Activated CD4-positive, alpha-beta memory T cell treated with anti-CD3 and anti-CD28 coated beads for 36 hours (primary cell): ENCODE data around the gene SNAI3. TPM values are rescaled to one million over a fixed set of nuclear protein-coding genes. Genes with fewer than 3 reads are reported as not detected.

Experiments
- CTCF ChIA-PET: fragments of 350-600 bp; sonication (Branson Sonifier 250); formaldehyde crosslinking; loops from one replicate; lab custom pipeline; 2021; ENCODE audit warnings: antibody characterized with exemption, inconsistent platforms; lab: Charles Lee
- POLR2A ChIA-PET: fragments of 350-600 bp; sonication (Branson Sonifier 250); formaldehyde crosslinking; loops from one replicate; lab custom pipeline; 2021; ENCODE audit warnings: antibody characterized with exemption; lab: Charles Lee
- DNase-seq: peaks from one replicate; pipeline ENCODE4 v3.0.0-alpha.2; 2020
- H3K27ac Mint-ChIP-seq: one replicate; pipeline ENCODE4 v1.8.0; 2021; ENCODE audit warnings: mixed read lengths
- H3K27me3 Mint-ChIP-seq: one replicate; pipeline ENCODE4 v1.8.0; 2021; ENCODE audit warnings: mixed read lengths
- H3K36me3 Mint-ChIP-seq: one replicate; pipeline ENCODE4 v1.8.0; 2021; ENCODE audit warnings: mixed read lengths
- H3K4me1 Mint-ChIP-seq: one replicate; pipeline ENCODE4 v1.8.0; 2021; ENCODE audit warnings: low read depth, mixed read lengths
- H3K4me3 Mint-ChIP-seq: one replicate; pipeline ENCODE4 v1.8.0; 2021; ENCODE audit warnings: mild to moderate bottlenecking, mixed read lengths
- H3K9me3 Mint-ChIP-seq: one replicate; pipeline ENCODE4 v1.8.0; 2021; ENCODE audit warnings: mixed read lengths
- intact Hi-C: fragments of 100-400 bp; cut with micrococcal nuclease; formaldehyde crosslinking; loops from one replicate; pipeline ENCODE4 v1.15.1; 2023
- total RNA-seq, 2 experiments: library from RNA; stranded (reverse); gene quantifications; one replicate each; pipeline ENCODE4 v1.2.3, GENCODE V29; 2021

The SNAI3 gene
- total RNA-seq, 2 experiments from 2014 or later = 5.5 to 5.8 TPM

GRCh38 chr16:88727871-88728270 lies 41.6 kb upstream of the SNAI3 start:
- H3K4me3 Mint-ChIP-seq = no peak overlapping the region
- ChIA-PET POLR2A (no interaction called here), CTCF (interaction anchor here (0.7 kb wide), 1 partner anchor 23 kb away, joined by 3 read pairs; no protein-coding TSS in a partner anchor)
- no peak for DNase-seq
- no peak overlapping the region for H3K27ac Mint-ChIP-seq
- H3K4me1 Mint-ChIP-seq = no peaks in the 10 kb centered on the region
- H3K36me3 Mint-ChIP-seq = peaks cover 21% of the 10 kb centered on the region
- no peaks in the 10 kb centered on the region for H3K9me3 Mint-ChIP-seq
- no peaks in the 10 kb centered on the region for H3K27me3 Mint-ChIP-seq
- intact Hi-C loops = no loop called here

DNA sequence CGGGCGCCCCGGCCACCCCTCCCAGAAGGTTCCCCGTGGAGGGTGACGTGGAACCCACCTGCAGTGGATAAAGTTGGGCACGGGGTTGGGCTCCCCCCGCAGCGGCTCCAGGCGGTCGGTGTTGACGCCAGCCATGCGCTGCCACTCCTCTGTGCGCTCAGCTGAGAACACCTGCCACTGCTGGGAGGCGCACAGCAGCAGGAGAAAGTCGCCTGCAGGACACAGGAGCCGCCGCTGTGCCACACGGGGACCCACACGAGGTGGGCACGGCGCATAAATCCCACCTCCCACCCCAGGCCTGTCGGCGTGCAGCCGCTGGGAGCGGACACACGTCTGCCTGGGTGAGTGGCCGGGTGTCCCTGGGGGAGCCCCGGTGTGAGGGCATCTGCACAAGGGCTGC lies 40.7 kb upstream of the SNAI3 start:
- no peak for DNase-seq
- Mint-ChIP-seq H3K27me3 (no peaks in the 10 kb centered on the region), H3K9me3 (no peaks in the 10 kb centered on the region), H3K4me3 (no peak overlapping the region), H3K36me3 (peaks cover 24% of the 10 kb centered on the region), H3K27ac (no peak overlapping the region), H3K4me1 (no peaks in the 10 kb centered on the region)
- CTCF ChIA-PET = no interaction called here
- intact Hi-C loops = no loop called here
- POLR2A ChIA-PET = no interaction called here

- no peak for DNase-seq
- POLR2A ChIA-PET = no interaction called here
Observed at GRCh38 chr16:88726408-88726749, 40.1 kb upstream of the SNAI3 start.

DNA sequence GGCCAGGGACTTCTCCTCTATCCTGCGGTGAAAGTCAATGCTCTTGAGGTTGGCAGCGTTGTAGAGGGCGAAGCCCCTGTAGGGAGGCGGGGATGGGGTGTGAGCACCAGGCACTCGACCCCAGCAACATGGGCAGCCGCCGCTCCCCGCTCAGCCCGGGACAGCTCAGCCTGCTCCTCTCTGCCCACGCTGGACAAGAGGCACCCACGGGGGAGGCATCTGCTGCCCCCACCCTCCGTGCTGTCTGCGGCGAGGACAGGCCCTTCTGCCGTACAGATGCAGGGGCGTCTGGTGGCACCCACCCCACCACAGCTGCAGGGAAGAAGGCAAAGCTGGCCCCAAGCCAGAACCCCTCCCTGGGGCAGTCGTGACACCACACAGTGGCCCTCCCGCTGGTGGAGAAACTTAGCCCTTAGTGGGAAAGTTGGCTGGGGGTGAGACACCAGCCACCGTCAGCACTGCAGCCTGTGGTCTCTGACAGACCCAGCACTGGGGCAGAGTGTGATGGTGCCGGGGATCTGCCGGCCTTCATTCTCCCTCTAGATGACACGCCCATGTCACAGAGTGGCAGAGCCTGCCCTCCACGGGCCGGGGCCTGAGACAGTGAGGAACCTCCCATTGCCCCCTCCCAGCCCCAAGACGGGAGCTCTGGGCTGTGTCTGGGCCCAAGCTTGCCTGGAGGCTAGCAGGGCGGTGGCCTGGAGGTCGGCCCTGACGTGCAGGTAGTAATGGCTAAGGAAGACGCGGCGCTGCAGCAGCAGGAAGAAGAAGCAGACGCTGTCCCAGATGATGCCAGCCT lies 39.5 kb upstream of the SNAI3 start:
- no peaks in the 10 kb centered on the region for H3K27me3 Mint-ChIP-seq
- H3K27ac Mint-ChIP-seq = no peak overlapping the region
- no peak for DNase-seq
- H3K9me3 Mint-ChIP-seq = no peaks in the 10 kb centered on the region
- no peaks in the 10 kb centered on the region for H3K4me1 Mint-ChIP-seq
- no peak overlapping the region for H3K4me3 Mint-ChIP-seq
- peaks cover 18% of the 10 kb centered on the region for H3K36me3 Mint-ChIP-seq
- intact Hi-C loops = no loop called here
- CTCF ChIA-PET = interaction anchor here (1.1 kb wide), 1 partner anchor 12 kb away, joined by 6 read pairs; no protein-coding TSS in a partner anchor
- POLR2A ChIA-PET = no interaction called here

More at GRCh38 chr16:88726408-88726749, 40.1 kb upstream of the SNAI3 start:
- intact Hi-C loops = no loop called here
- Mint-ChIP-seq H3K9me3 (no peaks in the 10 kb centered on the region), H3K4me1 (no peaks in the 10 kb centered on the region), H3K4me3 (no peak overlapping the region), H3K27ac (no peak overlapping the region), H3K27me3 (no peaks in the 10 kb centered on the region), H3K36me3 (peaks cover 22% of the 10 kb centered on the region)
- CTCF ChIA-PET = interaction anchor here (1.1 kb wide), 1 partner anchor 11 kb away, joined by 6 read pairs; no protein-coding TSS in a partner anchor

- CTCF ChIA-PET = interaction anchor here (1.1 kb wide), 1 partner anchor 12 kb away, joined by 6 read pairs; no protein-coding TSS in a partner anchor
- Mint-ChIP-seq H3K9me3 (no peaks in the 10 kb centered on the region), H3K27ac (no peak overlapping the region), H3K36me3 (peaks cover 23% of the 10 kb centered on the region), H3K4me1 (no peaks in the 10 kb centered on the region), H3K27me3 (no peaks in the 10 kb centered on the region), H3K4me3 (no peak overlapping the region)
- POLR2A ChIA-PET = no interaction called here
- intact Hi-C loops = no loop called here
- no peak for DNase-seq
Observed at GRCh38 chr16:88724855-88725555, 38.7 kb upstream of the SNAI3 start.

DNA sequence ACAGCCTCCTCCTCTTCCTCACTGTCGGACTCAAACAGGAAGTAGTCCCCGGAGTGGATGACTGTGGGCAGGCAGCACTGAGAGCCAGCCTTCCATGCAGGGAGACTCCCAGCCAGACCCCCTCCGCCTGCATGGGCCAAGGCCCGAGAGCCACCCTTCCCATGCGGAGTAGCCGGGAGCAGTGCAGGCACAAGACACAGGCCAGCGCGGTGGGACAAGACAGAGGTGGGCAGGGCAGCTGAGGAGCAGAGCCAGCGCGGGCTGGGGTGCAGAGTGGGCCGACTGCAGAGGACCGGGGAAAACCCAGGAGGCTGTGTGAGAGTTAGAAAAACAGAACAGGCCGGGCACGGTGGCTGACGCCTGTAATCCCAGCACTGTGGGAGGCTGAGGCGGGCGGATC lies 37.6 kb upstream of the SNAI3 start:
- H3K4me1 Mint-ChIP-seq = no peaks in the 10 kb centered on the region
- no peaks in the 10 kb centered on the region for H3K27me3 Mint-ChIP-seq
- POLR2A ChIA-PET = no interaction called here
- DNase-seq = no peak
- H3K9me3 Mint-ChIP-seq = no peaks in the 10 kb centered on the region
- H3K4me3 Mint-ChIP-seq = no peak overlapping the region
- no peak overlapping the region for H3K27ac Mint-ChIP-seq
- peaks cover 26% of the 10 kb centered on the region for H3K36me3 Mint-ChIP-seq
- CTCF ChIA-PET = no interaction called here
- intact Hi-C loops = no loop called here

- DNase-seq = no peak
- Mint-ChIP-seq H3K4me1 (no peaks in the 10 kb centered on the region), H3K9me3 (no peaks in the 10 kb centered on the region), H3K27me3 (no peaks in the 10 kb centered on the region), H3K36me3 (peaks cover 26% of the 10 kb centered on the region), H3K4me3 (no peak overlapping the region), H3K27ac (no peak overlapping the region)
- ChIA-PET POLR2A (no interaction called here), CTCF (no interaction called here)
- intact Hi-C loops = no loop called here
Observed at GRCh38 chr16:88723507-88723887, 37.2 kb upstream of the SNAI3 start.

GRCh38 chr16:88722784-88723506 lies 36.6 kb upstream of the SNAI3 start:
- DNase-seq = no peak
- H3K4me3 Mint-ChIP-seq = no peak overlapping the region
- ChIA-PET CTCF (interaction anchor here (1.5 kb wide), 2 partner anchors 14 to 18 kb away, joined by 3 to 5 read pairs; no protein-coding TSS in a partner anchor), POLR2A (no interaction called here)
- H3K27me3 Mint-ChIP-seq = no peaks in the 10 kb centered on the region
- H3K4me1 Mint-ChIP-seq = no peaks in the 10 kb centered on the region
- no peaks in the 10 kb centered on the region for H3K9me3 Mint-ChIP-seq
- no peak overlapping the region for H3K27ac Mint-ChIP-seq
- peaks cover 31% of the 10 kb centered on the region for H3K36me3 Mint-ChIP-seq
- intact Hi-C loops = no loop called here

- no peak for DNase-seq
- Mint-ChIP-seq H3K4me1 (no peaks in the 10 kb centered on the region), H3K4me3 (no peak overlapping the region), H3K36me3 (peaks cover 32% of the 10 kb centered on the region), H3K9me3 (no peaks in the 10 kb centered on the region), H3K27me3 (no peaks in the 10 kb centered on the region), H3K27ac (no peak overlapping the region)
- intact Hi-C loops = no loop called here
- CTCF ChIA-PET = interaction anchor here (1.5 kb wide), 2 partner anchors 15 to 17 kb away, joined by 3 to 5 read pairs; no protein-coding TSS in a partner anchor
- POLR2A ChIA-PET = no interaction called here
Observed at GRCh38 chr16:88721815-88722755, 35.8 kb upstream of the SNAI3 start.

DNA sequence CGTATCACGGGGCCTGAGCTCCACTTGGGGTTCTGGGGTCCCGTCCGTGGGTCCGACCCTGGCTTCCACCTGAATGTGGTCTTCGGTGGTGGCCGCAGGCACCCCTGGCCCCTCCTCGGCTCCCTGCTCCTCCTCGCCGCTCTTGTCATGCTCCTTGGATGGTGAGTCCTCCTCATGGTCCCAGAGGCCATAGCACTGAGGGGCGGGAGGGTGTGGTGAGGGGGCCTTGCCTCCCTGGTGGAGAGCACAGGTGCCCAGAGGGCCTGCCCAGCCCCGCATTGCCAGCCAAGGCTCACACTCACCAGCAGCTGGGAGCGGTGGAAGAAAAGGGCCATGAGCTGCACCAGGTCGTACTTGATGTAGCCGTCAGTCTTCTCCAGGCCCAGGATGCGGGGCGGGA lies 34.9 kb upstream of the SNAI3 start:
- no peaks in the 10 kb centered on the region for H3K9me3 Mint-ChIP-seq
- POLR2A ChIA-PET = no interaction called here
- CTCF ChIA-PET = interaction anchor here (1.5 kb wide), 1 partner anchor 16 kb away, joined by 5 read pairs; no protein-coding TSS in a partner anchor
- intact Hi-C loops = no loop called here
- H3K27ac Mint-ChIP-seq = no peak overlapping the region
- H3K36me3 Mint-ChIP-seq = peaks cover 32% of the 10 kb centered on the region
- no peak overlapping the region for H3K4me3 Mint-ChIP-seq
- no peak for DNase-seq
- H3K27me3 Mint-ChIP-seq = no peaks in the 10 kb centered on the region
- no peaks in the 10 kb centered on the region for H3K4me1 Mint-ChIP-seq

DNA sequence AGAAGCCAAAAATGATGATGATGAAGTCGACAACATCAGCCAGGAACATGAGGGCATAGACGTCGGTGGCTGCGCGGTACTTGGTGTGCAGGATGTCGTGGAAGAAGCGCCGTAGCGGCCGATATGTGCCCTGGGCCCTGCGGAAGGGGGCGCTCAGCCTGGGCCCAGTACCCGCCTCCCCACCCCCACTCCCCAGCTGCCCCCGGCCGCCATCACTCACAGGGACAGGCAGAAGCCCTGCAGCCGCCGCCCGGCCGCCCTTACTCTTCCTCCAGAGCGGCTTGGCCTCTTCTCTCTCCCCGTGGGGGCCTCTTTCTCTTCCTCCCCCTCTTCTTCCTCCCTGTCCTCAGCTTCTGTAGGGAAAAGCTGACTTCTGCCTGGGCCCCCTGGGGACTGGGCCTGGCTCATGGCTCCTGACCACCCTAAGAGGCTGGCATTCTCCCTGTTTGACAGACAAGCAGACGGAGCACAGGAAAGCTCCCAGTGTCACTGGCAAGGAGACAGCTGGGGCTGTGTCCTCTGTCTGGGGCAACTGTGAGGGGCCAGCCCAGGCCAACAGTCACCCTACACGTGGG lies 34.2 kb upstream of the SNAI3 start:
- CTCF ChIA-PET = no interaction called here
- POLR2A ChIA-PET = no interaction called here
- DNase-seq = no peak

More for the DNA sequence above, 34.2 kb upstream of the SNAI3 start:
- H3K27ac Mint-ChIP-seq = peak overlapping the region; percentile 49
- H3K36me3 Mint-ChIP-seq = peaks cover 30% of the 10 kb centered on the region
- intact Hi-C loops = no loop called here
- no peaks in the 10 kb centered on the region for H3K27me3 Mint-ChIP-seq
- H3K4me3 Mint-ChIP-seq = no peak overlapping the region
- H3K4me1 Mint-ChIP-seq = no peaks in the 10 kb centered on the region
- H3K9me3 Mint-ChIP-seq = no peaks in the 10 kb centered on the region
